SU-DHL-6 (cell line): Measurements from ENCODE around the gene COL20A1.

Experiments used
- H2AFZ ChIP-seq: fragments of 200-600 bp; sonication (generic); 2 replicates; pipeline ENCODE4 v1.6.1; 2014; ENCODE audit warnings: low read depth, mild to moderate bottlenecking, moderate library complexity, mixed read lengths, antibody characterized with exemption, low read length; ENCODE audit not compliant: severe bottlenecking
- H3F3A ChIP-seq: fragments of 200-600 bp; shearing (Covaris generic); 2 replicates; pipeline ENCODE4 v1.6.0; 2016; ENCODE audit warnings: antibody characterized with exemption, mild to moderate bottlenecking; ENCODE audit not compliant: insufficient read depth
- H3K27ac ChIP-seq: fragments of 200-600 bp; sonication (generic); 2 replicates; pipeline ENCODE4 v1.5.1; 2016; ENCODE audit warnings: low read depth, mild to moderate bottlenecking, low read length, moderate library complexity, mixed read lengths
- H3K27me3 ChIP-seq: fragments of 200-600 bp; sonication (generic), shearing (Covaris generic); 2 replicates; pipeline ENCODE4 v1.6.0; 2014; ENCODE audit warnings: mild to moderate bottlenecking, low read length
- H3K36me3 ChIP-seq: fragments of 200-600 bp; sonication (generic); 2 replicates; pipeline ENCODE4 v1.6.1; 2014; ENCODE audit warnings: mild to moderate bottlenecking, low read length, mixed read lengths
- H3K4me2 ChIP-seq: fragments of 300-600, 200-600 bp; shearing (Covaris generic), sonication (generic); 2 replicates; pipeline ENCODE4 v1.6.0; 2014; ENCODE audit warnings: low read length, low read depth, mild to moderate bottlenecking; ENCODE audit not compliant: poor library complexity, severe bottlenecking
- H3K4me3 ChIP-seq: fragments of 200-600 bp; sonication (generic); 2 replicates; pipeline ENCODE4 v1.5.1; 2014; ENCODE audit warnings: antibody characterized with exemption, low read length, mild to moderate bottlenecking, mixed read lengths; ENCODE audit not compliant: insufficient read depth, poor library complexity, severe bottlenecking
- H3K79me2 ChIP-seq: fragments of 200-600 bp; sonication (generic); 2 replicates; pipeline ENCODE4 v1.6.1; 2014; ENCODE audit warnings: mild to moderate bottlenecking, low read length, moderate library complexity; ENCODE audit not compliant: insufficient read depth
- H3K9ac ChIP-seq: fragments of 200-600 bp; sonication (generic); 2 replicates; pipeline ENCODE4 v1.7.0; 2014; ENCODE audit warnings: mild to moderate bottlenecking, low read length
- H3K9me2 ChIP-seq: fragments of 200-600 bp; sonication (generic); replicated peaks from 2 replicates; pipeline ENCODE4 v1.6.1; 2014; ENCODE audit warnings: low read length; ENCODE audit not compliant: insufficient read depth
- H3K9me3 ChIP-seq: fragments of 200-600 bp; sonication (generic); 2 replicates; pipeline ENCODE4 v1.6.1; 2014; ENCODE audit warnings: low read length, mixed read lengths; ENCODE audit not compliant: insufficient read depth
- H4K20me1 ChIP-seq: fragments of 200-600 bp; sonication (generic); 2 replicates; pipeline ENCODE4 v1.6.1; 2014; ENCODE audit warnings: low read depth, mild to moderate bottlenecking, antibody characterized with exemption, low read length, moderate library complexity, mixed read lengths
- EZH2phosphoT487 ChIP-seq: fragments of 200-600 bp; sonication (generic), shearing (Covaris generic); conservative IDR thresholded peaks from 2 replicates; pipeline ENCODE4 v1.6.1; 2018; ENCODE audit warnings: mild to moderate bottlenecking, antibody characterized with exemption, low read length, moderate library complexity, mixed read lengths
- TF ChIP-seq, protein P1 (sequence below): fragments of 200-600 bp; sonication (generic); IDR thresholded peaks from one replicate; pipeline ENCODE4 v1.5.1; 2017; ENCODE audit warnings: antibody characterized with exemption, mild to moderate bottlenecking, low read length, moderate library complexity; ENCODE audit not compliant: insufficient read depth, poor library complexity, severe bottlenecking

The COL20A1 gene

DNA sequence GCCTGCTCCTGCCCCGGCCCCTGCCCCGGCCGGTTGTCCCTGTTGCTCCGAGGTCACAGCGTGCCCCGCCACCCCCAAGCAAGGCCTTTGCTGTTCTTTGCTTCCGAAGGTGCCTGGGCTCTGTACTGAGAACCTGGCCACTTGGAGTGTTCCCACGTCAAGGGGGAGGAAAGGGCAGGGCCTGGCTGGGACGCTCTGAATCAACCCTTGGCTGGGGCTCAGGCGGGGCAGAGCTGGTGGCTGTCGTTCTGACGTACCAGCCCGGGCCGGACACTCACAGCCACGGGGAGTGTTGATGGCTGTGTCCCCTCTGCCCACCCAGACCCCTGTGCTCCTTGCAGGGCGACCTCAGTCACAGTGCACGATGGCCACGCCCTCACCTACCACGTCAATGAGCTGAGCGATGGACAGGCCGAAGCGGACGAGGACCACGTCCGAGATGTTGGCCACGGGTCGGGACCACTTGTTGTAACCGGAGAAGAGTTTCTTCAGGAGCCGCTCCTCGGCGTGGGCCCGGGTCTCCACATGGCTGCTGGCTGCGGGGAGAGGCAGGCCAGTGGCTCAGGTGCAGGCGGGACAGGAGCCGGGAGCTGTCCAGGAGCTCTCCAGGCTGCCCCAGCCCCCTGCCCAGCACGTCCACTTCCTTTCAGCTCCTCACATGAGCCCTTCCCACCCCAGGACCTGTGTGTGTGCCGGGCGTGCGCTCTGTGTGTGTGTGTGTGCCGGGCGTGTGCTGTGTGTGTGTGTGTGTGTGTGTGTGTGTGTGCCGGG, 66.4 kb downstream of the COL20A1 start:
- no peak for TF ChIP-seq EZH2phosphoT487
- TF ChIP-seq, protein P1, sequence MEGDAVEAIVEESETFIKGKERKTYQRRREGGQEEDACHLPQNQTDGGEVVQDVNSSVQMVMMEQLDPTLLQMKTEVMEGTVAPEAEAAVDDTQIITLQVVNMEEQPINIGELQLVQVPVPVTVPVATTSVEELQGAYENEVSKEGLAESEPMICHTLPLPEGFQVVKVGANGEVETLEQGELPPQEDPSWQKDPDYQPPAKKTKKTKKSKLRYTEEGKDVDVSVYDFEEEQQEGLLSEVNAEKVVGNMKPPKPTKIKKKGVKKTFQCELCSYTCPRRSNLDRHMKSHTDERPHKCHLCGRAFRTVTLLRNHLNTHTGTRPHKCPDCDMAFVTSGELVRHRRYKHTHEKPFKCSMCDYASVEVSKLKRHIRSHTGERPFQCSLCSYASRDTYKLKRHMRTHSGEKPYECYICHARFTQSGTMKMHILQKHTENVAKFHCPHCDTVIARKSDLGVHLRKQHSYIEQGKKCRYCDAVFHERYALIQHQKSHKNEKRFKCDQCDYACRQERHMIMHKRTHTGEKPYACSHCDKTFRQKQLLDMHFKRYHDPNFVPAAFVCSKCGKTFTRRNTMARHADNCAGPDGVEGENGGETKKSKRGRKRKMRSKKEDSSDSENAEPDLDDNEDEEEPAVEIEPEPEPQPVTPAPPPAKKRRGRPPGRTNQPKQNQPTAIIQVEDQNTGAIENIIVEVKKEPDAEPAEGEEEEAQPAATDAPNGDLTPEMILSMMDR: no peak
- Histone ChIP-seq H3K4me3 (no peak overlapping the region), H3K9me2 (no peaks in the 10 kb centered on the region), H3K36me3 (no peaks in the 10 kb centered on the region), H2AFZ (no peak overlapping the region), H3K4me2 (no peak overlapping the region), H3F3A (no peaks in the 10 kb centered on the region), H3K9me3 (no peaks in the 10 kb centered on the region), H3K27ac (no peak overlapping the region), H3K79me2 (no peaks in the 10 kb centered on the region), H4K20me1 (no peaks in the 10 kb centered on the region), H3K27me3 (no peaks in the 10 kb centered on the region), H3K9ac (no peak overlapping the region)

DNA sequence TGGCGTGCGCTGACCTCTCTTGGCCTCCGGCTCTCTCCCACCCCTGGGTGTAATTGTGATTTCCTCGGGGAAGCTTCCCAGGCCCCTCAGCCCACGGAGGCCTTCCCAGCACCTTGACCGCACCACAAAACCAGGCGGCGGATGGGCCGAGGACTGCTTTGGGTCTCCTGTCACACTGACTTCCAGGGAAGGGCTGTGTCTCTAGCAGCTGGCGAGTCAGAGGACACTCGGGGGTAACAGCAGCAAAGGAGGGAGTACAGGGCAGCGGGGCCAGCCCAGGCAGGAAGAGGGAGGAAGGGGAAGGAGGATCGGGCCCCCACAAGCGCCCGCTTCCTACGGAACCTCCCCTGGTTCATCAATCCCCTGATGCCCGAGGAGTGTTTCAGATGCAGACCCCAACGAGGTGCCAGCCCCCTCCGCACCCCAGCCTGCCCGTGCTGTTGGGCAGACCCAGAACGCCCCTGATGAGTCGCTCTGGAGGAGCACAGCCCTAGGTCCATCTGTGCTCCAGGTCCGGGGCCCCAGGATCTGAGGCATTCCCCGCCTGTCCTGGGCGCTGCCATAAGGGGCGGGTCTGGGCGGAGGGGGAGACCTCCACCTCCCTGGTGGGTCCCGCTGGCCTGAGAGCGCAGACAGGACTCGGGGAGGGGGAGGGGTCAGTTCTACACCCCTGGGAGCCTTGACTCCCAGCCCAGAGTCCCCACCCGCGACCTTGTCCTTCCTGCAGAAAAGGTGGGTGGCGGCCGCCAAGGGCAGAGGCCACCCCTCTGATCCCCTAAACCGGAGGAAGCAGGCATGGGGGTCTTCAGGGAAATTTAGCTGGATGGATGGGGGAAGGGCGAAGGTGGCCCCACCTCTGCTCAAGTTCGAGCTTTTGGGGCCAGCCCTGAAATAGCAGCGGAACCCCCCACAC, 67.2 kb downstream of the COL20A1 start:
- no peaks in the 10 kb centered on the region for H3K9me2 ChIP-seq
- no peak overlapping the region for H2AFZ ChIP-seq
- no peaks in the 10 kb centered on the region for H3K79me2 ChIP-seq
- TF ChIP-seq, protein P1: no peak
- no peak for TF ChIP-seq EZH2phosphoT487
- H3K27me3 ChIP-seq: no peaks in the 10 kb centered on the region
- no peaks in the 10 kb centered on the region for H3K36me3 ChIP-seq
- no peak overlapping the region for H3K4me2 ChIP-seq
- H3F3A ChIP-seq: no peaks in the 10 kb centered on the region
- no peaks in the 10 kb centered on the region for H3K9me3 ChIP-seq
- H3K9ac ChIP-seq: no peak overlapping the region
- no peak overlapping the region for H3K4me3 ChIP-seq
- H4K20me1 ChIP-seq: no peaks in the 10 kb centered on the region
- H3K27ac ChIP-seq: no peak overlapping the region

DNA sequence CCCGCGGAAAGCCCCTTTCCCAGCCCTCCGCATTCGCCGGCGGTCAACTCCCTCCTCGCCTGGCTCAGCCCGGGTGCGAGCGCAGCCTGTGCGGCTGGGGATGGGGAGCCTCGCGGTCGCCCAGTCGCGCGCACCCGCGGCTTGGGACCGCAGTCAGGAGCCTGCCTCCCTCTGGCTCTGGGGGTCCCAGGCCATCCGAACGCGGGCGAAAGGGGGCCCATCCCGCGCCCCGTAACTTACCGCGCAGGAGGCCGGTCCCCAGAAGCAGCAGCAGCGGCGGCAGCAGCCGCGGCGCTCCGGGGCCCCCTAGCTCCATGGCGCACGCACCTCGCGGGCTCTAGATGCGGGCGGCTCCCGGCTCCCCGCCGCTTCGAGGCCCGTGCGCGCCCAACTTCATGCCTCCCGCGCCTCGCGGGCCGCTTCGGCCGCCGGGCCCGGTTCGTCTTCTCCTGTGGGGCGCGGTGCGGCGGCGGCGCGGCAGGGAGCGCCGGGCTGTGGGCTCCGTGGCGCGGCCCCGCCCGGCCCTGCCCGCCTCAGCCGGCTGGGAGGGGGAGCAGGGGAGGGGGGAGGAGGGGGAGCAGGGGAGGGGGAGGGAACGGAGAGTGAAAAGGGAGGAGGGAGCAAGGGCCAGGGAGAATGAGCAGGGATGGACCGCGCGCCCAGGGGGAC, 68.0 kb downstream of the COL20A1 start, which contains the start of gene CHRNA4:
CHRNA4 (minus strand) TSS at position 500 of the 669 bp plus-strand sequence; CDS start at position 316, 184 bp downstream.
- H3K36me3 ChIP-seq: no peaks in the 10 kb centered on the region

More for the DNA sequence above, 68.0 kb downstream of the COL20A1 start, which contains the start of gene CHRNA4:
- H3K9me2 ChIP-seq: no peaks in the 10 kb centered on the region
- H3F3A ChIP-seq: no peaks in the 10 kb centered on the region
- H3K27me3 ChIP-seq: no peaks in the 10 kb centered on the region
- no peak within 1 kb of the TSS for H3K4me2 ChIP-seq
- no peaks in the 10 kb centered on the region for H4K20me1 ChIP-seq
- no peak within 1 kb of the TSS for H3K4me3 ChIP-seq
- H3K9ac ChIP-seq: no peak within 1 kb of the TSS
- H3K27ac ChIP-seq: no peak within 1 kb of the TSS
- TF ChIP-seq EZH2phosphoT487: no peak
- TF ChIP-seq, protein P1: no peak
- no peak within 1 kb of the TSS for H2AFZ ChIP-seq
- no peaks in the 10 kb centered on the region for H3K79me2 ChIP-seq
- H3K9me3 ChIP-seq: no peaks in the 10 kb centered on the region
